ENCODE data around the gene PITPNC1. TPM values are rescaled to one million over a fixed set of nuclear protein-coding genes. Genes with fewer than 3 reads are reported as not detected.

Gene PITPNC1
- total and polyA plus RNA-seq, 2 donors (not counting 1 experiment from before 2014, with no cell fraction given): 4.7 to 26.1 TPM

DNA sequence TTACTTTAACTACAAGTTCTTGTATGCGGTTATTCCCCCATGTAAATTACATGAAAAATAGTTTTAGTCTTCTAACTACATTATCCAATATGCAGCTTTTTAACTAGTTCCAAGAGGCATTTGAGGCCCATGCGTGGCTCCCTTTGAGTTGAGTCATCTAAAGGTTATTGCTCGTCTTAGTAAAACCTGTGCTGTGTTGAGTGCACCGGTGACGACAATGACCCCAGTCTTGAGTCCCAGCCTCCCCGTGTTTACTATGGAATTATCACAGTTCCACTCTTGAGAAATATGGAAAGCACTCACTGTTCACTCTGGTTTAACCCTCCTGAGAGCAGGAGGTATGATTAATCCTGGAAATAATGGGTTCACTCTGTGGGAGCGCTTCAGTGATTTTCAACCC, 119.2 kb downstream of the PITPNC1 start:
- Histone ChIP-seq H3K27me3 (replicated peaks in 1 of 4; ENCODE audit: control extremely low read depth in 1 of 4, control insufficient read depth in 3 of 4, insufficient read depth in 4 of 4, low read length in 3 of 4) (no peaks in the 10 kb centered on the region), H3K9ac (ENCODE audit: low read length) (no peak overlapping the region), H3K4me2 (replicated peaks; ENCODE audit: low read depth, low read length, poor library complexity, severe bottlenecking) (no peak overlapping the region), H4K20me1 (ENCODE audit: control insufficient read depth, insufficient read depth, low read length, poor library complexity, severe bottlenecking) (no peaks in the 10 kb centered on the region), H2AFZ (ENCODE audit: insufficient read depth, low read depth, low read length, poor library complexity, severe bottlenecking) (no peak overlapping the region), H3K36me3 (replicated peaks in 1 of 2; ENCODE audit: control extremely low read depth in 1 of 2, control insufficient read depth in 1 of 2, extremely low read depth in 1 of 2, insufficient read depth in 2 of 2, low read length in 1 of 2) (no peaks in the 10 kb centered on the region), H3K27ac (ENCODE audit: low read length in 2 of 2) (no peak overlapping the region), H3K9me3 (ENCODE audit: control extremely low read depth in 1 of 3, control insufficient read depth in 2 of 3, insufficient read depth in 1 of 3, low read length in 2 of 3) (no peaks in the 10 kb centered on the region), H3K79me2 (ENCODE audit: control insufficient read depth, insufficient read depth, low read length) (peaks cover 13% of the 10 kb centered on the region), H3K4me3 (ENCODE audit: control extremely low read depth in 1 of 5, extremely low read depth in 1 of 5, insufficient read depth in 1 of 5, low read depth in 2 of 5, low read length in 4 of 5) (no peak overlapping the region), H3K4me1 (ENCODE audit: control insufficient read depth in 2 of 2, insufficient read depth in 2 of 2, low read length in 2 of 2) (no peaks in the 10 kb centered on the region)
- no peak overlapping the region for H3K27ac Mint-ChIP-seq
- H3K27me3 Mint-ChIP-seq: no peaks in the 10 kb centered on the region
- intact Hi-C loops (cut with micrococcal nuclease): no loop called here
- ChIA-PET CTCF (no interaction called here), POLR2A (no interaction called here)
- H3K4me3 Mint-ChIP-seq: no peak overlapping the region
- no peaks in the 10 kb centered on the region for H3K4me1 Mint-ChIP-seq
- no peak for DNase-seq
- TF ChIP-seq, protein P1, sequence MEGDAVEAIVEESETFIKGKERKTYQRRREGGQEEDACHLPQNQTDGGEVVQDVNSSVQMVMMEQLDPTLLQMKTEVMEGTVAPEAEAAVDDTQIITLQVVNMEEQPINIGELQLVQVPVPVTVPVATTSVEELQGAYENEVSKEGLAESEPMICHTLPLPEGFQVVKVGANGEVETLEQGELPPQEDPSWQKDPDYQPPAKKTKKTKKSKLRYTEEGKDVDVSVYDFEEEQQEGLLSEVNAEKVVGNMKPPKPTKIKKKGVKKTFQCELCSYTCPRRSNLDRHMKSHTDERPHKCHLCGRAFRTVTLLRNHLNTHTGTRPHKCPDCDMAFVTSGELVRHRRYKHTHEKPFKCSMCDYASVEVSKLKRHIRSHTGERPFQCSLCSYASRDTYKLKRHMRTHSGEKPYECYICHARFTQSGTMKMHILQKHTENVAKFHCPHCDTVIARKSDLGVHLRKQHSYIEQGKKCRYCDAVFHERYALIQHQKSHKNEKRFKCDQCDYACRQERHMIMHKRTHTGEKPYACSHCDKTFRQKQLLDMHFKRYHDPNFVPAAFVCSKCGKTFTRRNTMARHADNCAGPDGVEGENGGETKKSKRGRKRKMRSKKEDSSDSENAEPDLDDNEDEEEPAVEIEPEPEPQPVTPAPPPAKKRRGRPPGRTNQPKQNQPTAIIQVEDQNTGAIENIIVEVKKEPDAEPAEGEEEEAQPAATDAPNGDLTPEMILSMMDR (IDR thresholded peaks at IDR 0.05): no peak
- no peak for TF ChIP-seq EZH2 (IDR thresholded peaks at IDR 0.05; ENCODE audit: borderline replicate concordance, insufficient read depth, low read depth, low read length, poor library complexity, severe bottlenecking)
- no CpG with 5 or more reads among the region's 7 CpGs for WGBS (ENCODE audit: insufficient coverage)
- no peaks in the 10 kb centered on the region for H3K9me3 Mint-ChIP-seq (ENCODE audit: insufficient read depth)
- no peak for ATAC-seq (ENCODE audit: low read depth)

DNA sequence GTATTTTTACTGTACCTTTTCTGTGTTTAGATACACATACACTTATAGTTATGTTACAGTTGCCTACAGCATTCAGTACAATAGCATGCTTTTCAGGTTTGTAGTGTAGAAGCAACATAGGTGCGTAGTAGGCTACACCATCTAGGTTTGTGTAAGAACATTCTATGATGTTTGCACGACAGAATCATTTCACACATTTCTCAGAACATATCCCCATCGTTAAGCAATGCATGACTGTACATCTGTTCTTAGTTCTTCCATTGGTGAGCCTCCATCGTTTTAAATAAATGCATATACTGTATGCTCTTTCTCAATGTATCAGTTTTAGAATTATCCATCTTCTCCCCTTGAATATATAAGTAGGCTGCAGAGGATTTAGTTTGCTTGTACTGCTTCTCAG, 122.6 kb downstream of the PITPNC1 start:
- ChIA-PET POLR2A (no interaction called here), CTCF (interaction anchor here (0.7 kb wide), 1 partner anchor 39 kb away, joined by 3 read pairs; no protein-coding TSS in a partner anchor)
- H3K9ac ChIP-seq (ENCODE audit: low read length): no peak overlapping the region
- H3K27me3 Mint-ChIP-seq: no peaks in the 10 kb centered on the region
- peaks cover 13% of the 10 kb centered on the region for H3K79me2 ChIP-seq (ENCODE audit: control insufficient read depth, insufficient read depth, low read length)
- no peaks in the 10 kb centered on the region for H4K20me1 ChIP-seq (ENCODE audit: control insufficient read depth, insufficient read depth, low read length, poor library complexity, severe bottlenecking)
- H3K4me2 ChIP-seq (replicated peaks; ENCODE audit: low read depth, low read length, poor library complexity, severe bottlenecking): no peak overlapping the region
- no peaks in the 10 kb centered on the region for H3K9me3 Mint-ChIP-seq (ENCODE audit: insufficient read depth)
- no CpG with 5 or more reads among the region's 4 CpGs for WGBS (ENCODE audit: insufficient coverage)
- H3K27ac ChIP-seq (ENCODE audit: low read length in 2 of 2): no peak overlapping the region
- H3K9me3 ChIP-seq (ENCODE audit: control extremely low read depth in 1 of 3, control insufficient read depth in 2 of 3, insufficient read depth in 1 of 3, low read length in 2 of 3): no peaks in the 10 kb centered on the region
- TF ChIP-seq, protein P1 (IDR thresholded peaks at IDR 0.05): no peak
- no peak for TF ChIP-seq EZH2 (IDR thresholded peaks at IDR 0.05; ENCODE audit: borderline replicate concordance, insufficient read depth, low read depth, low read length, poor library complexity, severe bottlenecking)
- ATAC-seq (ENCODE audit: low read depth) (no peak), DNase-seq (no peak)
- H2AFZ ChIP-seq (ENCODE audit: insufficient read depth, low read depth, low read length, poor library complexity, severe bottlenecking): no peak overlapping the region
- no peak overlapping the region for H3K4me3 Mint-ChIP-seq
- intact Hi-C loops (cut with micrococcal nuclease): no loop called here
- H3K4me3 ChIP-seq (ENCODE audit: control extremely low read depth in 1 of 5, extremely low read depth in 1 of 5, insufficient read depth in 1 of 5, low read depth in 2 of 5, low read length in 4 of 5): no peak overlapping the region
- no peaks in the 10 kb centered on the region for H3K36me3 ChIP-seq (replicated peaks in 1 of 2; ENCODE audit: control extremely low read depth in 1 of 2, control insufficient read depth in 1 of 2, extremely low read depth in 1 of 2, insufficient read depth in 2 of 2, low read length in 1 of 2)
- no peaks in the 10 kb centered on the region for H3K4me1 ChIP-seq (ENCODE audit: control insufficient read depth in 2 of 2, insufficient read depth in 2 of 2, low read length in 2 of 2)
- H3K4me1 Mint-ChIP-seq: no peaks in the 10 kb centered on the region
- no peaks in the 10 kb centered on the region for H3K27me3 ChIP-seq (replicated peaks in 1 of 4; ENCODE audit: control extremely low read depth in 1 of 4, control insufficient read depth in 3 of 4, insufficient read depth in 4 of 4, low read length in 3 of 4)
- no peak overlapping the region for H3K27ac Mint-ChIP-seq
